MM.1S (cell line): ENCODE data around the gene RNF217.
"Not testable (repeated sequence)": the region's sequence is repeated elsewhere in the genome, so short reads cannot be mapped to it uniquely, and the experiment has no call there.

Experiments used
- CTCF ChIP-seq: fragments of 300-600 bp; sonication (generic); IDR thresholded peaks from 2 replicates; pipeline ENCODE4 v1.5.1; 2016; ENCODE audit warnings: antibody characterized with exemption, low read length, mixed read lengths
- EZH2 ChIP-seq: fragments of 300-600 bp; sonication (generic); optimal IDR thresholded peaks from 2 replicates; pipeline ENCODE3; 2017; ENCODE audit warnings: low read depth, mild to moderate bottlenecking, antibody characterized with exemption, low read length, mixed read lengths
- EZH2phosphoT487 ChIP-seq: fragments of 300-600 bp; sonication (generic); IDR thresholded peaks from 2 replicates; pipeline ENCODE4 v1.6.1; 2018; ENCODE audit warnings: antibody characterized with exemption, low read length

GRCh38 chr6:125034929-125035328 lies 72.7 kb downstream of the RNF217 start:
- TF ChIP-seq CTCF, EZH2phosphoT487, EZH2: not testable (repeated sequence)
